HFFc6 (cell line): ENCODE data around the gene ZNF77. TPM values are rescaled to one million over a fixed set of nuclear protein-coding genes. Genes with fewer than 3 reads are reported as not detected.

ENCODE experiments used
- total RNA-seq, 6 experiments: library from RNA; stranded (reverse); fragmentation: NEBNext Ultra II Directional; extraction: Animal tissue kit (Norgen Biotek cat#: 25700); gene quantifications; 2 replicates in 1 of 6; 3 replicates in 5 of 6; pipeline ENCODE4 v1.2.3, GENCODE V29; 2021

The ZNF77 gene
- total RNA-seq, 6 experiments from 2014 or later: 1.7 to 2.6 (median 2.2) TPM

Other genes starting within 250 kb of the ZNF77 start
- under 1 TPM in 5 of 6 experiments, not detected in 1; 0.09 to 0.29 (median 0.11) TPM for gene GNG7, start 242.3 kb downstream of the ZNF77 start, total RNA-seq
- gene DIRAS1, start 223.6 kb downstream of the ZNF77 start, total RNA-seq: 10 to 100 TPM; 10.6 to 21.6 (median 12.7) TPM
- gene SLC39A3, start 205.0 kb downstream of the ZNF77 start, total RNA-seq: 10 to 100 TPM; 39.2 to 49.1 (median 42.5) TPM
- gene SGTA, start 161.7 kb downstream of the ZNF77 start, total RNA-seq: 10 to 100 TPM; 60.7 to 68.1 (median 62.8) TPM
- gene THOP1, start 159.5 kb downstream of the ZNF77 start, total RNA-seq: 100 to 1,000 TPM in 1 of 6 experiments, 10 to 100 TPM in 5; 83.7 to 114 (median 94.3) TPM
- gene ZNF554, start 125.1 kb downstream of the ZNF77 start, total RNA-seq: 1 to 10 TPM; 1.6 to 2.4 (median 2.2) TPM
- 1 to 10 TPM; 3.7 to 5.6 (median 3.8) TPM for gene ZNF555, start 103.5 kb downstream of the ZNF77 start, total RNA-seq
- not detected for gene ZNF556, start 77.6 kb downstream of the ZNF77 start, total RNA-seq
- gene ZNF57, start 44.0 kb downstream of the ZNF77 start, total RNA-seq: 1 to 10 TPM; 1.7 to 2.4 (median 1.8) TPM
- 1 to 10 TPM in 5 of 6 experiments, under 1 TPM in 1; 0.82 to 3.0 (median 1.2) TPM for gene TLE6, start 32.6 kb upstream of the ZNF77 start, total RNA-seq
- under 1 TPM in 4 of 6 experiments, not detected in 2; 0.15 to 0.67 (median 0.46) TPM for gene TLE2, start 84.3 kb upstream of the ZNF77 start, total RNA-seq
- 100 to 1,000 TPM; 332 to 383 (median 356) TPM for gene TLE5, start 117.5 kb upstream of the ZNF77 start, total RNA-seq
- gene GNA11, start 149.4 kb upstream of the ZNF77 start, total RNA-seq: 10 to 100 TPM; 72.0 to 86.0 (median 77.6) TPM
- not detected for gene GNA15, start 191.1 kb upstream of the ZNF77 start, total RNA-seq
- not detected for gene S1PR4, start 233.8 kb upstream of the ZNF77 start, total RNA-seq
- gene NCLN, start 241.0 kb upstream of the ZNF77 start, total RNA-seq: 100 to 1,000 TPM in 4 of 6 experiments, 10 to 100 TPM in 2; 98.1 to 130 (median 106) TPM